Activated CD4-positive, alpha-beta T cell treated with anti-CD3 and anti-CD28 coated beads, Interleukin-2, Interleukin-4, amounts not matched to agents 100 ng/mL and 50 ng/mL, durations not matched to agents 16 hours and 8 hours (primary cell): Measurements from ENCODE around the gene GOLT1B.
A peak's percentile ranks its signal among the peaks of the same experiment; 100 is the strongest.
"Not testable (repeated sequence)": the region's sequence is repeated elsewhere in the genome, so short reads cannot be mapped to it uniquely, and the experiment has no call there.

Experiments
- DNase-seq: peaks from one replicate; pipeline ENCODE4 v3.0.0-alpha.2; 2020; ENCODE audit warnings: low spot score

Gene GOLT1B

GRCh38 chr12:21501258-21502163 lies at the start of gene GOLT1B, which contains the start of gene RECQL:
Gene GOLT1B (plus strand): TSS chr12:21501789. CDS start chr12:21501924, 135 bp downstream.
Gene RECQL (minus strand): TSS chr12:21501635. CDS start chr12:21499570, 2,065 bp downstream.
- DNase-seq: peak; percentile 98

GRCh38 chr12:21453312-21453852 lies 48.2 kb upstream of the GOLT1B start:
- peak; percentile 85 for DNase-seq

GRCh38 chr12:21456291-21456780 lies 45.3 kb upstream of the GOLT1B start:
- DNase-seq: peak; percentile 84

GRCh38 chr12:21459474-21459873 lies 42.1 kb upstream of the GOLT1B start:
- no peak for DNase-seq

- not testable (repeated sequence) for DNase-seq
Measured at GRCh38 chr12:21467334-21467733, 34.3 kb upstream of the GOLT1B start.

- DNase-seq: no peak
Measured at GRCh38 chr12:21471294-21471693, 30.3 kb upstream of the GOLT1B start.

- DNase-seq: no peak
Measured at GRCh38 chr12:21472197-21472823, 29.3 kb upstream of the GOLT1B start.

- DNase-seq: no peak
Measured at GRCh38 chr12:21475552-21475951, 26.0 kb upstream of the GOLT1B start.

GRCh38 chr12:21476949-21477348 lies 24.6 kb upstream of the GOLT1B start:
- peak; percentile 24 for DNase-seq

GRCh38 chr12:21478756-21479455 lies 22.7 kb upstream of the GOLT1B start:
- no peak for DNase-seq

GRCh38 chr12:21483531-21483930 lies 18.1 kb upstream of the GOLT1B start:
- no peak for DNase-seq

- no peak for DNase-seq
Measured at GRCh38 chr12:21485998-21486397, 15.6 kb upstream of the GOLT1B start.

- no peak for DNase-seq
Measured at GRCh38 chr12:21499765-21500164, 1.8 kb upstream of the GOLT1B start.

GRCh38 chr12:21500786-21501257 lies 767 bp upstream of the GOLT1B start:
- DNase-seq: peak; percentile 11

GRCh38 chr12:21502164-21502496 lies 541 bp downstream of the GOLT1B start:
- peak; percentile 27 for DNase-seq

- DNase-seq: no peak
Measured at GRCh38 chr12:21502872-21503271, 1.3 kb downstream of the GOLT1B start.

GRCh38 chr12:21505888-21506287 lies 4.3 kb downstream of the GOLT1B start:
- DNase-seq: no peak

- DNase-seq: no peak
Measured at GRCh38 chr12:21507849-21508248, 6.3 kb downstream of the GOLT1B start.

GRCh38 chr12:21509768-21510167 lies 8.2 kb downstream of the GOLT1B start:
- peak; percentile 41 for DNase-seq

GRCh38 chr12:21516281-21516680 lies 14.7 kb downstream of the GOLT1B start:
- no peak for DNase-seq

- no peak for DNase-seq
Measured at GRCh38 chr12:21518451-21518850, 16.9 kb downstream of the GOLT1B start.

GRCh38 chr12:21521541-21521940 lies 20.0 kb downstream of the GOLT1B start:
- no peak for DNase-seq
